CD4-positive, alpha-beta T cell treated with Interleukin-21 for 1 hour (primary cell): ENCODE measurements around the gene PLVAP.

Experiments used
- DNase-seq: peaks from one replicate; pipeline ENCODE4 v3.0.0-alpha.2; 2020

The PLVAP gene

DNA sequence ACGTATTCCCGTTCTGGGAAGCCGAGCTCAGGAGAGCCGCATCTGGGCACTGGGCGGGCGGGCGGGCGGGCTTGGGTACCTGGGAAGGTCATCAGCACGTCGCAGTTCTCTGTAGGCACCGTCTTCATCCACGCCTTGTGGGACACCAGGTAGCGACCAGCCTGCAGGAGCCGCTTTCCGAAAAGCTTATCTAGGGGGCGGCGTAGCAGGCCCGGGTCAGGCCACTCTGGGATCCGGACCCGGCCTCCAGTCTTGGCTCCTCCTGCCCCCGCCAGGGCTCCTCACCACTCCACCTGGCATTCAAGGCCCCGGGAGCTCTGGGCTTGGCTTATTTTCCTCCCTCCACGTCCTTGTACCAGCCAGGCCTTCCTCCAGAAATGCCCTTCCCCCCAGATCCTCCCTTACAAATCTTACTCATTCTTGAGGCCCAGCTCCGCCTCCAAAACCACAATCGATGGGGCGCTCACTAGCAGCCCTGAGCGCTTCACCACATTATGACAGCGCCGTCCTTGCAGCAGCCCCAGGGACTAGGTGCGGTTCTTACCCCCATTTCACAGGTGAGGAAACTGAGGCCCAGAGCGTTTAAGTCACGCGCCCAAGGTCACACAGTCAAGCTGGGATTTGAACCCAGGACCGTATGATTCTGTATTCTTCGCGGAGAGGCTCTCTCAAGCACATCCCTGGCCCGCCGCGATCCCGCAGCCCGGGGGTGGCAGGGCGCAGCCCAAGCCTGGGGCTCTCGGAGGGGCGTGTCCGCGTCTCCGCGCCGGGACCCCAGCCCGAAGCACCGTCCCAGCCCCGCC lies 43.3 kb downstream of the PLVAP start:
- DNase-seq: peak; percentile 75

DNA sequence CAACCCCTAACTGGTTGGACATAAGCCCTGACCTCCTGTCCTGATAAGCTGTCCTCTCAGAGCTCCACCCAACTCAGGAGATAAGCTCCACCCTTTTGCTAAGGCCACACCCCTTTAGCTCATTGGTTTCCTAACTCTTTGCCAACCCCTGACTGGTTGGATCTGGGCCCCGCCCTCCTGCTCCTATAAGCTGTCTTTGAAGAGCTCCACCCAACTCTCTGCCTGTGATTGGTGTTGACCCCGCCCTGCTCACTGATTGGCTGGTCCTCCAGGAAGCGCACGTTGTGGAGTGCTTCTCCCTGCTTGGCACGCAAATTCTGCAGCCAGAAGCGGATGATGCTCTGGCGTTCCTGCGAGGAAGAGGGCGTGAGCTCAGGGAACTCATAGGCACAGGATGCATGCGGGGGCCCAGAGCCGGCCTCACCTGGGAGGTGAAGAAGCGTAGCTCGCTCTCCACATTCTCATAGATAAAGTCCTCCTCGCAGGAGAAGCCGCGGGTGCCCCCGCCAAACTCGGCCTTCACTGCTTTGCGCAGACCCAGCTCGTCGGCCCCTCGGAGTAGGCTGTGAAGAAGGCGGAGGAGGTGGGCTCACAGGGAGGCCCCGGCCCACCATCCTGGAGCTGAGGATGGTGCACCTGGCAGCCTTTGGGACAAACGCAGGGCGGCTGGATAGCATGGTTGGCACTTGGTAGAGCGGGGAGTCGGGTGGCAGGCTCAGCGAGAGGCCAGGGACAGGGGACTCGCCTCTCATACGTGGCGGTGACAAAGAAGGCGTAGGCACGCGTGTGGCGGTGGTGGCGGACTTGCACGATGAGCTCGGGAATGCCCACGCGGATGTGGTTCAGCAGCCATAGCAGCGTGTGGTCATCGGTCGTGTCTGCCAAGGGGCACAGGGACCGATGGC lies 44.2 kb downstream of the PLVAP start:
- peak; percentile 55 for DNase-seq

DNA sequence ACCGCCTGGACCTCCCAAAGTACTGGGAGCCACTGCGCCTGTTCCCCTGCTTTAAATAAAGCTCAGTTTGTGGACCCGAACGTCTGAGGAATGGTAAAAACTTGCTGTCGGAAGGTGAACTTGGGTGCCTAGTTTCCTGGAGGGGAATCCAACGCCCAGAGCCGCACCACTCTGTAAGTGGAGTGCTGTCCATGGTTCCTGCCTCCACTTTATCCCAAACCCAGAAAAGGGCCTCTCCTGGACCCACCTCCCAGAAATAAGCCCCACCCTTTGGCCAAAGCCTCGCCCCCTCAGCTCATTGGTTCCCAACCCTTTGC lies 44.8 kb downstream of the PLVAP start:
- no peak for DNase-seq

DNA sequence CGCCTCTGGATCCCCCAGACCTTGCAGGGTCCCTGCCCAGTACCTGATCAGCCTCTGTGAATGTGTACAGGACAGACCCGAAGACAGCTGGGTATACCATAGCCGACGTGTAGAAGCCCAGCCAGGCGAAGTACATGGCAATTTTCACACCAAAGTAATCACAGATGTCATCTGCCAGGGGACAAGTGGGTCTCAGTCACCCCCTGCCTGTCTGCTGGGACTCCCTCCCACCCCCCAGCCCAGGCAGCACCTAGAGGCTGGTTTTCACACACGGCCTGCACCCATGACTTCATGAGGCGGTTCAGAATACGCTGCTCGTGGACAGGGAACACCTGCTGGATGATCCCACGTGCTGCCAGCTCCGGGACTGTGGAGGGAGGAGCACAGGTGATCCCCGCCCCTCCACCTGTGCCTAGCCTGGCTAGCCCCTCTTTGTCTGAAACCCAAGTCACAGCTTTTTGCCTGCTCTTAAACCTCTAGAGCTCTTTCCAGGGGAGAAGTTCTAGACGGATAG lies 46.0 kb downstream of the PLVAP start:
- no peak for DNase-seq

DNA sequence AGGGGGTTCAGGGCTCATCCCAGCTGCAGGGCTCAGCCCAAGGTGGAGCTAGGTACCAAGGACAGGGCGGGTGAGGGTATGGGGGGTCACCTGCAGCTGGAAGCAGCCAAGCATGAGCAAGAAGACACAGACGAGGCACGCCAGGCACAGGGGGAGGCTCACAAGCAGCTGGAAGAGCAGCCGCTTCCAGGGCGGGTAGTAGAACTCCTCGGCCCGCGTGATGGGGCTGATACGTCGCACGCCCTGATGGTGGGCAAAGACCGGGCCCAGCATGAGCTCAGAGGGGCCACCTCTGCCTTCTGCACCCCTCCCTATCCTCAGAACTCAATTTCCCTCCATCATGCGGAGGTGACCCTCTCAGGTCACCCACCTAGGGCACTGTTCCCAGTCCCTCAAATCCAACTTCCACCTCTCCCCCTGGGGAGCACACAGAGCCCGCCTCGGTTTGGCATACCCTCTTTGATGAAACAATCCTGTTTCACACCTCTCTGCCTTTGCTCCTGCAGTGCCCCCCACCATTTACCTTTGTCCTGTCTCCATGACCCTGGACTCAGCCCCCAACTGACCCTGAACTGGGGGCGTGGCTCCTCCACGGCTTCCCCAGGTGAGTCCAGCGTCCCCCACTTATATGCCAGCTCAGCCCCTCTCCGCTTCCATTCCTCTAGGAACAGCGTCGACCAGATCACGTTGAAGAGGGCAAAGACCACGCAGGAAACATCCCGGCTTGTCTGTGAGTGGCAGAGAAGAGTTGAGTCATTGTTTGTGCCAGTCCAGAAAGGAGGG lies 46.7 kb downstream of the PLVAP start:
- no peak for DNase-seq

DNA sequence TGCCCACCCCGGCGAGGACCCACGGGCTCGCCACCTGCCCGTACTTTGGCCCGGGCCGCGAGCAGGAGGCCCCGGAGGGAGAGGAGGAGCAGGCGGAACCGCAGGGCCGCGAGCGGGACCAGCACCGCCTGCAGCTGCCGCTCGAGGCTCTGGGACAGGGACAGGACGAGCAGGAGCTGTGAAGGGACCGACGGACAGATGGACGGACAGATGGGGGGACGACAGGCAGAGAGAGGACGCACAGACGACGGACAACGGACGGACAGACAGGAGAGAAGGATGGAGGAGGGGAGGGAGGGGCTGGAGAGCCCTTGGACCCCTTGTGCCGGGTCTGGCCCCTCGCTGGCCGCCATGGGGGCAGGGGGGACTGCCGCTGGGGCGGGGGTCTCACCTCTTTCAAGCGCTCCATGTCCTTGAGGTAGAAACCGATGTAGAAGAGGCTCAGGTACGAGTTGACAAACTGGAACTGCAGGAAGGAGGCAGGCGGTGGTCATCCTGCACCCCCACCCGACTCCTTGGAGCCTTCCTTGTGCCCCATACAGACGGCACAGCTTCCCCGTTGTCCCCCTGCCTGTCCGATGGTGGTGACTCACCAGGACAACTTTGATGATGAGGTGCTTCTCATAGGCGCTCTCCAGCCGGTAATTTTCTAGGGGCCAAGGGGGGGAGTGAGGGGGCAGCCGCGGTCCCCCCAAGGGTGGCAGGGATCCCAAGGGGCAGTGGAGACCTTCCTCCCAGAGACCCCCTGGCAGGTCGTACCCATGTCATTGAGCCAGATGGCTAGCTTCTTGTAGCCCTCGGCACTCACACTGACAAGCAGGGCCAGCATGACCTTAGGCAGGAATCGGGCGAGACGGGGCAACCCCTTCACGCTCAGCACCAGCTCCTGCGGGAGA lies 47.5 kb downstream of the PLVAP start:
- DNase-seq: no peak

DNA sequence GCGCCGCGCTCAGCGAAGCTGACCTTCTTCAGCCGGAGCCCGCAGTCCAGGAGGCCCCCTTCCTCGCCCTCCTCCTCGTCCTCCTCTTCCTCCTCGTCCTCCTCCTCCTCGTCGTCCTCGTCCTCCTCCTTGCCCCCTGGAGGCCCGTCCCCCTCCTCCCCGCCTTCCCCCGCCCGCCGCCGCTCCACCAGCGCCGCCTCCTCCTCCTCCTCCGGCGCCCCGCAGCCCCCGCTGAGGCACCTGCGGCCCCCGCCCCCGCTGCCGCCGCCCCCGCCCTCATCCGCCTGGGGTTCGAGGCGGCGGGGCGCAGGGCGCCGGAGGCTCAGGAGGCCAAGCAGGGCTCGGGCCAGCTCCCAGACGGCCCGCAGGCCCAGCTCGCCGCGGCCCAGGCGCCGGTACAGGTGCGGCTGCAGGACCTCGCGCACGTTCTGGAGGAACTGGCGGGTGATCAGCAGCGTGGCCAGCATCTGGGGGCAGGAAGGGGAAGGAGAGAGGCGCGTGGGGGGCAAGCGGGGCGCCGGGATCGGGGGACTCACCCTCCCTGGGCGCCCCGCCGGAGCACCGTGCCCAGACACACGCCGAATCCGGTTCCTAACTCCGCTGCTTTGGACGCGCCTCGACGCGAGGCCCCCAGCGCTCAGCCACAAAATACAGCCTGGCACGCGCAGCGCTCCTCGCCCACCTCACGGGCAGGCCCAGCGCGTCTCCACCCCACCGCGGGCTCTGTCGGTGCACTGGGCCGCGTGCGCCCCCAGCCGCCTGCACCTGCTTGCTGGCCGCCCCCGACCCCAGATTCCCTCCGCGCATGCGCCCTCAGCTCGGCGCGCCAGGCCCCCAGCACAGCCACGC lies 48.4 kb downstream of the PLVAP start:
- peak; percentile 49 for DNase-seq

DNA sequence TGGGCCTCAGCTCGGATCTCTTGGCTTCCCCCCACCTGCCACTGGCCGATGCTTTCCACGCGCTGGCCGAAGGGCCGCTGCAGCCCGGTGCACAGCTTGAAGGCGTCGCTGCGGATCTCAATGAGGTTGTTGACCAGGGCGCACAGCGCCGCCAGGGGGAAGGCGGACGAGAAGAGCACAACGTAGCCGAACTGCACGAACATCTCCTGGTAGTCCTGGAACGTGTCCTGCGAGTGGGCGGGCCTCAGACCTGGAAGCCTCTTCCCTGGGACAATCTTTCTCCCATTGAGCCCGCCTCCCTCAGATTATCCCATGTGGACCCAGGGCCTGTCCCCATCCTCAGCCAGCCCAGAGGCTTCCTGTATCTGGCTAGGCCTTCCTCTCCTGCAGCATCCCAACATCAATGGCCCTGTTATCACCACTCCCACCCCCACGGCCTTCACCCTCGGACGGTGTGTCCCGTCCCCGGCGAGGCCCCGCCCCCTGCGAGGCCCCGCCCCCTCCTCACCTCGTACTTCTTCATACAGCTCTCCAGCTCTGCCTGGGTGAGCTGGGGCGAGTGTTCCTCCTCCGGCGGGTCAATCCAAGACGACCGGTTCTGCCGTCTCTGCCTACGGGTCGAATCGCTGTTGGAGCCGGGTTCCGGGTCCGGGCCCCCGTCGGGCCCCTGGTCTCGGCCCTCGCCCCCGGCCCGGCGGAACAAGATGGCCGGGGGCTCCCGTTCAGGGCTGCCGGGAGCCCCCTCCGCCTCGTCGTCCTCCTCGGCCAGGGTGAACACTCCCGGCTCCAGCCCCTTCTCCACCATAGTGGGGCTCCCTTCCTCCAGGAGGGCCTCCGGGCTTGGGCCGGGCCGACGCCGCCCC lies 49.3 kb downstream of the PLVAP start:
- DNase-seq: peak; percentile 66

DNA sequence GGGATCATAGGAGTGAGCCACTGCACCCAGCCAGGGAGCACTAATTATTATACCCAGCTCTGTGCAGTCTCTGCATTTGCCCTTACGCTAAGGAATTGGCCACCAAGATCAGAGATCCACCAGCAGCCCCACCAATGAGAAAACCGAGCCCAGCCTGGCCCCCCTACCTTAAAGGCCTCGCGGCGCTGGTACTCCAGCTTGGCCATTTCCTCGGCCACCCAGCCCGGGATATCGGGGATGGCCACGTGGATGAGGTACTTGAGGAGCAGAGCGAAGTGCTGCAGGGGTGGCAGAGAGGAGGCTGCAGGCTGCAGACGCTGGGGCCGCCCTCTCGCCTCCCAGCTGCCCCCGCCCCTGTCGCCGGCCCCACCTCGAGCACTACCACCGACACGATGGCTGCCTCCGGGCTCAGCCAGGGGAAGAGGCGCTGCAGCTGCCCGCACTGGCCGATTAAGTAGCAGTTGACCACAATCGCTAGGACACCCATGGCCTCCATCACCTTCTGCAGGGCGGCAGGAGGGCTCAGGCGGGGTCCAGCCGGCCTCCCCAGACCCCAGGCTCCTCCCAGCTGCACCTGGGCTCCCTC lies 50.0 kb downstream of the PLVAP start:
- DNase-seq: no peak

DNA sequence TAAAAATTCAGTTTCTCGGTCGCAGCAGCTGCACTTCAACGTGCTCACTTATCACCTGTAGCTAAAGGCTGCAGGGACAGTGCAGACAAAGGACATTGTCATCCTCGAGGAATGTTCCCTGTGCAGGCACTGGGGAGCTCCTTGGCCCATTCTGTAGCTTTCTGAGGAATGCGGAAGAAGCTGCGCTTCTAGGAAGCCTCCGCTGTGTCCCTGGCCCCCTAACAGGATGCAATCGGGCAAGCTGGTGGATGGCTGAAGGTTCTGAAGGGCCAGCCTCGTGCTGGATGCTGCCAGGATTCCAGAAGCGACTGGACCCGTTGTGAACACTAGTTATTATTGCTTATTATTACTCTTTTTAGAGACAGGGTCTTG lies 50.6 kb downstream of the PLVAP start:
- no peak for DNase-seq

DNA sequence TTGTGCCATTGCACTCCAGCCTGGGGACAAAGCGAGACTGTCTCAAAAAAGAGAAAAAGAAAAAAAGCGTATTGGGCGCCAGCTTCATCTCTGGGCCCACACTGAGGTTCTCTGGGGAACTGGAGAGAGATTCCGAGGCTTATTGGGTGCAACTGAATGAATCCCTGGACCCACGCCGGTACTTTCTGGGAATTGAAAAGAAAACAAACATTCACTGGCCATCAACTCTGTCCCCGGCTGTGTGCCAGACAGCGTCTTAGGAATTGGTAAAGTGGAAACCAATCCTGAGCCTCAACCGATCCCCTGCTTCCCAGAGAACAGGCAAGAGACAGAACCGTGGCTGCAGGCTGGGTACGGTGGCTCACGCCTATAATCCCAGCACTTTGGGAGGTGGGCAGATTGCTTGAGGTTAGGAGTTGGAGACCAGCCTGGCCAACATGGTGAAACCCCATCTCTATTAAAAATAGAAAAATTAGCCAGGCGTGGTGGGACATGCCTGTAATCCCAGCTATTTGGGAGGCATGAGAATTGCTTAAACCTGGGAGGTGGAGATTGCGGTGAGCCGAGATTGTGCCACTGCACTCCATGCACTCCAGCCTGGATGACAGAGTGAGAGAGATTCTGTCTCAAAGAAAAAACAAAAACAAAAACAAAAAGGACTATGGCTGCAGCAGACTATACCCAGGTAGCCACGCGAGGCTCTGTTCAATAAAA lies 51.1 kb downstream of the PLVAP start:
- no peak for DNase-seq

DNA sequence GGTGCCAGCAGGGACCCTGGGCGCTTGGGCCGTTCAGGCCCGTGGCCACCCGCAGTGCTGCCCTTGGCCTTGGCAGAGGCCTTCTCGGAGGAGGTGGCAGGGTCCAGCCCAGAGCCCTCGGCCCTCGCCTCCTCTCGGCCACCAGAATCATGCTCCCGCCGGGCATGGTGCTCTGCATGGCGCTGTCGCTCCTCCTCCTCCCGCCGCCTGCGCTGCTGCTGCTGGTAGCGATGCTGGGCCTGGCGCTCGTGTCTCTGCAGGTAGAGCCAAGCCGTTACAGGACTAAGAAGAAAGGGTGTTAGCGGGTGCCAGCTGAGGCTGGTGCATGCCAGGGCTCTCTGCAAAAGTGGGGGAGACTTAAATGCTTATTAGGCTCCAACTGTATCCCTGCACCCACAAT lies 52.0 kb downstream of the PLVAP start:
- no peak for DNase-seq

DNA sequence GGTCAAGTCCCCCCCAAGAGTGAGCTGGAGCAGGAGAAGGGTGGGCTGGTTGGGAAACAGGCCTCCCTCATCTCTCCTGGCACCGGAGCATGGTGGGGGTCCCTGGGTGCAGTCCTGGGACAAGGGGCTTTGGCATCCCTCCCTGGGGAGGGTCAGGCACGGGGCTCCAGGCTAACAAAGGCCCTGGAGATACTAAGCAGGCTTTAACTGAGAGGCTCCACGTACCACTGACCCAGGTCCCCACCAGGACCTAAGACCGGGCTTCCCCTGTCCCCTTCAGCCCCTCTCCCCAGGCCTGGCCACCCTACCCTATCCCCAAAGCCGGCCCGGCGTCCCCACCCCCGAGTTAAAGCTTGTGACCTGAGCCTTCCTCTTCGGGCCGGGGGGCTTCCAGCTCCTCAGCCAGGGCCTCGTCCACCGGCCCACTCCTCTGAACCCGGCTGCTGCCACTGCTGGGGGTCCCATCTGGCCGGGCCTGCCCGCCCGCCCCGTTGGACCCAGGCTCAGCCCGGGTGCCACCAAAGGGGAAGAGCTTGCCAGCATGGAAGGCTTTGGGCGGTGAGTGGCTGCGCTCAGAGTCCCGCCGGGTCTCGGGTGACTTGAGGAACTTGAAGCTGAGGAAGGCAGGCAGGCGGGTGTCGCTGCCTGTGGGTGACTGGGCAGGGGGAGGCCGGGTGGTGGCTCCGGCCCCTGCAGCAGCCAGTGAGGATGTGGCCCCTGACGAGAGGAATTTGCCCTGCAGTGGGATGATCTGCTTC lies 52.6 kb downstream of the PLVAP start:
- no peak for DNase-seq

DNA sequence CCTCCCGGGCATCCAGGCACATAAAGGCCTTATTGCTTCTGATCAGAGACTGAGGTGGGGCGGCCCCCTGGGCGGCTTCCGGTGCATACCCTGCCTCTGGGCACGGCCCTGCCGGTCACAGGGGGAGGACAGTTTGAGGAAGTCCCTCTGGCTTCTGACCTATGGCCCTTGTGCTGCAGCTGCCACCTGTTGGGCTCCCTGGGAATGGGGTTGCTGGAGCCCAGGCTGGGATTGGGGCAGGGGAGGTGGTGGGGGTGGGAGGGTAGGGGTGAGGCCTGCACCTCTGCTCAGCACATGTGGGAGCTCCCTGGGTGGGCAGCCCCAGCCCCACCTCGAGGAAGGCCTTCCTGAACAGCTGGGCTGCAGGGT lies 53.2 kb downstream of the PLVAP start:
- DNase-seq: peak; percentile 21

DNA sequence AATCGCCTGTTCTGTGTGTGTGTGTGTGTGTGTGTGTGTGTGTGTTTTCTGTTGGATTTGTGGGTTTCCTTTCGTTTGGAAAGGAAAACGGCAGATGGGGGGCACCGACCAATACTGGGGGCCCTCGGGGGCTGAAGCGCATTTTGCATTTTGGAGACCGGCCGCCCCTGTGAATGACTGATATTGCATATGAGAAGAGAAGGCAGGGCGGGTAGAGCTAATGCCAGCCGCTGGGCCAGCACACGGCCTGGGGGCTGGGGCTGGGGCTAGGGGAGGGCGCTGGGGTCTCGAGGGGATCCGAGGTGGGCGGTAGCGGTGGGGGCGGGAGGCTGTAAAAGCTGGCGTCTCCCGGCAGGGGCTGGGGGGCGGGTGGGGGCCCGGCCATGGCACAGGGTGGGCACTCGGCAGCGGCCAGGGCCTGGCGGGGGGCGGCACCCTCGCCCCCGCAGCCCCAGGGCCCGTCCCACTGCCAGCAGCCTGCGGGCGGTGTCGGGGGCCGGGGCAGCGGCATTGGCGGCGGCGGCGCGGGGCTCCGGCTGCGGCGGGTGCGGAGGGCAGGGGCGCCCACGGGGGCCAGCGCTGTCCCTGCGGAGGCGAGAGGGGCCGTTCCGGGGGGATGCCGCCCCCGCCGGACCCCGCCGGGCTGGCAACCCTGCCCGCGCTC lies 53.7 kb downstream of the PLVAP start:
- DNase-seq: no peak

DNA sequence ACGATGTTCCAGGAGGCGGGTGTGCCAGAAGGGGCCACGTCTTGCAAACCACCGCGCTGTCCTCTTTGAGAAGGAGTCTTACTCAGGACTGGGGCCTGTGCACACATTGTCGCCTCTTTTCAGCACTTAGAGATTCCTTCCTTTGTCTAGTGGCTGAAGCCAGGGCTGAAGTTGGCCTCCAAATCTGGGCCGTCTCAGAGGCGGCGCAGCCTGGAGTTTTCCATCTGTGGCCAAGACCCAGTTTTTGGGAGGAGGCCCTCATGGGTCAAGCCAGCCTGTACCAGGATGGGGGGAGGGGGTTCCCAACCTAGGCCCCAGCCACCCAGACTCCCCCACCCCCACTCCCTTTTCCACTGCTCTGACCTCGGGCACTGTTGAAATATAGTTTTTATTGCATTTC lies 54.3 kb downstream of the PLVAP start:
- DNase-seq: no peak

DNA sequence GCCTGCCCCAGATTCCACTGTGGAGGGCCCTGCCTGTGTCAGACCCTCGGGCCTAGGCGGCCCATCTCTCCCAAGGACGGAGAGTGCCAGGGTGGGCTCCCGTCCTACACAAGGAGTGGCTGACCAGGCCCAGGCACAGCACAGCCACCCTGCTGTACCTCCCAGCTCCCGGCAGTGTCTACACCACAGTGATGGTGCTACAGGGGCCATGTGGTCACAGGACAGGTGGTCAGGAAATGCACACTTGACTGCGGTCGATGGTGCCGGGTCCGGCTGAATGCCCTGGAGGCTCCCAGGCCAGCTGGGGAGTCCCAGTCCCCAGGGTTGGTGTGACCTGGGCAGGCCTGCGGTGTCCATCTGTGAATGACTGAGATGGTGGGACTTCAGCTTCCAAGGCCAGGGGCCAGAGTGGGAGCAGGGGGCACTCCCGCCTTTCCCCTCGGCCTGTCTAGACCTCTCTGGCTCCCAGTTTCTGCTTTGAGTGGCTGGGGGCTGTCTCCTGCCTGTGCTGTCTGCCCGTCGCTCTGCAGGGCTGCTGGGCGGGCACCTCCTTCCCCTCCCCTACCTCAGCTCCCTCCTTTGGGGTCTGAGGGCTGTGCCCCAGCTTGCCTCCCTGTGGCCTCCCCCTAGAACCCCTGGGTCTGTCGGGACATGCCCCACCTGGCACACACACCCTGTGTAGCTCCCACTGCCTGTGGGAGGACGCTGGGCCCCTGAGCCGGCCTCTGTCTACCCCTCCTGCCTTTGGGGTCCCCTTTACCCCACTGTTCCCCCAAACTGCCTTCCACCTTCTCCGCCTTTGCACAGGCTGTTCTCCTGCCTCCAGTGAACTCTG lies 55.3 kb downstream of the PLVAP start:
- no peak for DNase-seq
